ENCODE results near the gene LOX.

Gene LOX

DNA sequence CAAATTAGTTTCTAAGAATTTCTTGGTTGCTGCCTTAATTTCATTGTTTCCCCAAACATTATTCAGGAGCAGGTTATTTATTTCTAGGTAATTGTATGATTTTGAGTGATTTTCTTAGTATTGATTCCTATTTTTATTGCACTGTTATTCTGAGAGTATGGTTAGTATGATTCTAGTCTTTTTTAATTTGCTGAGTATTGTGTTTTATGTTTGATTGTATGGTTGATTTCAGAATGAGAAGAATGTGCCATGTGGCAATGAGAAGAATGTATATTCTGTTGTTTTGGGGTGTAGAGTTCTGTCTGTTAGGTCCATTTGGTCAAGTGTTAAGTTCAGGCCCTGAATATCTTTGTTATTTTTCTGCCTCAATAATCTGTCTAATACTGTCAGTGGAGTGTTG, 27.1 kb downstream of the LOX start:
- no peak for DNase-seq

DNA sequence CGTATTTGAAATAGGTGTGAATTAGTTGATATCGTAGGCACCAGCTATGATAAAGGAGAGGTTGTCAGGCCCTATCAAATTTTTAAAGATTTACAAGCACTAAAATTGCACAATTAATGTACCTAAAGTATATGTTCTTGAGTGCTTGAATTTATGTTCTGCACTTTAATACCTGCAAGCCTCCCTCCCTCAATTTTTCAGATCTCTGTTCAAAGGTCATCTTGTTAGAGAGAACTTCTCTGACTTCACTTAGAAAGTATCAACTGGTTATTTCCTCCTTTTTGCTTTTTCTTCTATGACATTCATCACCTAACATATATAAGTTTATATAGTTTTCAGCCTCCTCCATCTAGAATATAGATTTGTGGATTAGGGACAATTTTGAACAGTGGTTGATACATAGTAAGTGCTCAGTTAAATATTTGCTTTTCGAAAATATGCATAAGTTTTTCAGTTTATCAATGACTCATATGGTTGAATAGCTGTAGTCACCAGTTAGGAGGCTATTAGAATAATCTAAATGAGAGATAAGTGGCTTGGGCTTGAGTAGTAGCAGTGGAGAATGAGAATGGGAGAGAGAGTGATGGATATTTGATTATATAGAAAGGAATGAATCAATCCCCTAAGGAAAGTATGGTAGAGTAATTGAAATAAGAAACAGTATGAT, 37.3 kb downstream of the LOX start:
- no peak for DNase-seq

DNA sequence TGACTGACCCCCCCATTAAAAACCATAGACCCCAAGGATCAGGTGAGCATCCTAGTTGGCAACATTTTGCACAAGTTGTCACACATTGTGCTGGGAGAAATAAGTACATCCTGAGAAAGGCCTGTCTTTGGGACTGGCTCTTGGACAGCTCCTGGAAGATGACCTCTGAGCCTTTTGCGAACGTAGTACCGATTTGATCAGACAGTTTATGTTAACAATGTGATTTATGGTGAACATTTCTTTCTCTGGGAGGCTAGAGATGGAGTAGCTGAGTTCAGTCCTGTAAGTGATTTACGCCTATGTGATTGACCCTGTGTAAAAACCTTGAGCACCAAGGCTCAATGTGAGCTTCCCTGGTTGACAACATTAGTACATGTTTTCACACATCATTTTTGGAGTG, 41.7 kb downstream of the LOX start:
- DNase-seq: no peak

DNA sequence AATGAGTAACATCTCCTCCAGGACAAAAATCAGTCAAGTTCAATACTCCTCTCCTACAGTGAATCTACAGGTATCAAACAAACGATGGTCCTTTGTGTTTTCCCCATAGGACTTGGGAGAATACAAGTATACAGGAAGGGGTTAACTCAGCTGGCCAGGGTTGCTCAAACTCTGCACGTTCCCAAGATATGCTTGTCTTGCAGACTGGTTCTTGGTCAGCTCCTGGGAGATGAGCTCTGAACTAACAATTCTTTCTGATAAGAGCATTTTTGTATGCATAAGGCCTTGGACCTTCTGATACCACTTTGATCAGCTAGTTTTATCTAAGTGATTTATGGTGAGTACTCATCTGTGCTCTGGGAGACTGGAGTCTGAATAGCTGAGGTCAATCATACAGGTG, 42.1 kb downstream of the LOX start:
- DNase-seq: no peak

DNA sequence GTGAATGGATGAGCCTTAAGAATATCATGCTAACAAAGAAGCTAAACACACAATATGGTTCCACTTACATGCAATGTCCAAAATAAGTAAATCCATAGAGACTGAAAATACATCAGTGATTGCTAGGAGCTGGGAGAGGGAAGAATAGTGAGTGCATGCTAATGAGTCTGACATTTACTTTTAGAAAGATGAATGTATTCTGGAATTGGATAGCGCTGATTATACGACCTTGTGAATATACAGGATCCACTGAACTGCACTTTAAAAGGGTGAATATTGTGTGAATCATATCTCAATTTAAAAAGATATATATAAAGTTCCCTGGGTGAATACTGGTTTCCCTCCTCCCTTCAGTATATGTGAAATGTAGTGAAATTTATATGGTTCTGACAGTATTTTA, 46.2 kb downstream of the LOX start:
- no peak for DNase-seq

DNA sequence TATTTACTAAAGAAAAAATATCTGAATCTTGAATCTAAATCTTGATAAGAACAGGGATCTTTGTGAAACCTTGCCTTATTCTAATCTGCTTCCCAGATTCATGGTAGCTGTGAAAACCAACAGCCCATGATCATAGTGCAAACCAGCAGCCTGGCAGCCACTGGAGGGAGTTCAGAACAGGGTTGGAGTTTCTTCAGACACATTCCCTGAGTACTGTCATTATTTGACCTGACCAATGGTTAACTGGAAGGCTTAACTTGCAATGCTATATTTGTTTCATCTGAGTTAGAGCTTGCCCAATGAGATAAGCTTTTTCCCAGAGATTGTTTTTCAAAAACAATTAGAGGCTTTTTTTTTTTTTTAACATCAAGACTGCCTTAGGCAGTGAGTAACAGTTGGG, 47.8 kb downstream of the LOX start:
- DNase-seq: no peak

DNA sequence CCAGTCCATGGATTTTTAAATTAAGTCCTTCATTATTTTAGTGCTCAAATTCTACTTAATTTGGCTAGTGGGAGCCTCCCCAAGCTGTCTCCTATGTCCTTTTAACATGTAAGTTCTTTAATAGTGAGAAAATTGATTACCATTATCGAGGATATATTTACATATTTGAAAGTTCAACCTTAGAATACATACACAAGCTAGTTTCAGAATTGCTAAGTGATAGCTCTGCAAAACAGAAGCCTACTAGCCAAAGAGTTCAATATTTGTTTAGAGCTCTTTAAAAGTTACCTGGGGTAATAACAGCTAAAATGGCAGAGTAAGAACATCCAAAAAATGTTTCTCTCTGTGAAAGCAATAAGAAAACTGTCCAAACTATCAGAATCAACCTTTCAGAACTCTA, 48.2 kb downstream of the LOX start:
- no peak for DNase-seq

DNA sequence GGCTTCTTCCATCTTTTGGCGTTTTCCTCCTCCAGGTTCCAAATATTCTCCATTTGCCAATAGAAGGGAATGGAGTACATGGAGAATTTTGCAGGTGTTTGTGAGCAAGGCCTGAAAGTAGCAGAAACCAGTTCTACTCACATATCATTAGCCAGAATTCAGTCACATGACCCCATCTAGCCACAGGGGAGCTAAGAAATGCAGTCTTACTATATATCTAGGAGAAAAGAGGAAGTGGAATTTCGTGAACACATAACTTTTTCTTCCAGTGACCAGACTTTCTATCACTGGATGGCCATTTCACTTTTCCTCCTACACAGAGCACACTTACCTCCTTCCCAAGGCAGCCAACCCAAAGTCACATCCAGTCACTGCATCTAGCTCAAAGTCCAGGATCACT, 55.1 kb downstream of the LOX start:
- no peak for DNase-seq

DNA sequence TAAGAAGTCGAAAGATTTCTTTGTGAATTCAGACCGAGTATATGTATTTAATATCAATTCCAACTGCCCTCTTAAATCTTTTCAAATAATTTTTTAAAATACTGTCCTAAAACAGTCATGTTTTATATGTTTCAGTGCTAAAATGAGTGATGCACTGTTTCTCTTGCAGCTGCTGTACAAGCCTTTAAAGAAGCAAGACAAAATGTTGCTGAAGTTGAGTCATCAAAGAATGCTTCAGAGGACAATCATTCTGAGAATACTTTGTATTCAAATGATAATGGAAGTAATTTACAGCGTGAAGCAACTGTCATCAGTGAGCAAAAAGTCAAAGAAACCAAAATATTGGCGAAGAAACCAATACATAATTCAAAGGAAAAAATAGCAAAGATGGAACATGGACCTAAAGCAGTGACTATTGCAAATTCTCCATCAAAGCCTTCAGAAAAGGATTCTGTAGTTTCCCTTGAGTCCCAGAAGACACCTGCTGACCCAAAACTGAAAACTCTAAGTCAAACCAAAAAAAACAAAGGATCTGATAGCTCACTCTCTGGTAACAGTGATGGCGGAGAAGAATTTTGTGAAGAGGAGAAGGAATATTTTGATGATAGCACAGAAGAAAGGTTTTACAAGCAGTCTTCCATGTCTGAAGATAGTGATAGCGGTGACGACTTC, 58.0 kb downstream of the LOX start:
- no peak for DNase-seq

DNA sequence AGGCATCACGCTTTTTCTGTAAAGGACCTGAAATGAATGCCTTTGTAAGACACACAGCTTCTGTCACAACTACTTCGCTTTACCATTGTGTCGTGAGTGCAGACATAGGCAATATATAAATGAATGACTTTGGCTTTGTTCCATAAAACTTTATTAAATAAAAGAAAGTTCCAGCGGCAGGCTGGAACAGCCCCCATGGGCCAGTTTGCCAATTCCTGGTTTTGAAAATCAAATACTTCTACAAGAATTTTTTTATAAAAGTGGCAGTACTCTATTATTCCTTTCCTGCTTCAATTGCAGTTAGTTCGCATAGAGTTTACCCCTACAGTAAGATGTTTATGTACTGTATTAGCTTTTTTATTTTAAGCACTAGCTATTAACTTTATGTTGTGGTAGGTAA, 62.6 kb downstream of the LOX start:
- no peak for DNase-seq

DNA sequence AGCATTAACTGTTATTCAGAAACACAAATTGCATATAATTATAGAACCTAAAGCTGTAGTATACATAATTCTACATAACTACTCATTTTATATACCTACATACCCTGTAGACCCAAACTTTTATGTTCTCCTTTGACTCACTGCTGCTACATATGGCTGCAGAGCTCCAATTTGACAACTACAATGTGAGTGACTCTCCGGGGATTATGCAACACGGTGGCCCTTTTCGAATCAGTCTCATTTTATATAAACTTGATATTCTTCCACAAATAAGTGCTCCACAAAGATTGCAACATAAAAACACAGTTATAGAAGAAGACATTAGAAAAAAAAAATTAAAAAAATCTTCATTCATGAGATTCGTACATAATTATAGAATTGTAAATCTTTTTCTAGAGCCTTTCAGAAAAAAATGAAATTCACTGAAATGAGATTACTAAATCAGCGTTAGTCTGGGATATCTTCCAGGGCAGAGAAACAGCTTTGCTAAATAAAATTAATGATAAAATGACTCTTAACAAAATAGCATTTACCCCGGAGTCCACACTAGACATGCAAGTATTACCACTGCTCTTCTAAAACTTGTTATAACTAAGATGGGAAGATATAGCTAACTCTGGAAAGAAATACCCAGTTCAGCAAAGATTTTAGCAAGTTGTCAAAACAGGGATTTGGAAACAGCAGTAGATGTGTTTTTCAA, 63.7 kb downstream of the LOX start:
- DNase-seq: no peak

All from DMS 273 treated with DMSO at 0.1 percent for 48 hours (cell line).